Measurements from ENCODE around the gene STPG4. TPM values are rescaled to one million over a fixed set of nuclear protein-coding genes. Genes with fewer than 3 reads are reported as not detected.

STPG4 gene
- total RNA-seq, 1 donor from 2014 or later, result not detected

DNA sequence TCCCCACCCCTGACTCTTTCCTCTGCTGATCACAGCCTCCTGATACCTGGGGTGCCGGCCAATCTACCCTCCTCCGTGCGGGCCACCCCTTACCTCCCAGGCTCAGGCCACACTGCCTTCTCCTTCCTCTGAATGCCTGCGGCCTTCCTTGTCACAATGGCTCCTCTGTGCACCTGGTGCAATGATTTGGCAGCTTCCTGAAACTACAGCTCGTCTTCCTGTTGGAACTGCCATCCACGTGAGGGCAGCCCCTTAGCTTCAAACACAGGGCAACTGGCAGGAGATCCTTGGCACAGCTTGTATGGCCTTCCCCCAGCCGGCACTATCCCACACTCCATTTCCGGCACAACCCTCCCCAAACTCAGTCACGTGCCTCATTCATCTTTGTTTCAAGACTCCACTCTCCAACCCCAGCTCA, 69.0 kb downstream of the STPG4 start:
- no peak overlapping the region for H3K4me3 ChIP-seq (ENCODE audit: low read depth, low read length)
- H3K36me3 ChIP-seq (ENCODE audit: control insufficient read depth, insufficient read depth, low read length), result no peaks in the 10 kb centered on the region
- no peaks in the 10 kb centered on the region for H3K27me3 ChIP-seq (ENCODE audit: control insufficient read depth, insufficient read depth, low read length)
- TF ChIP-seq, protein P1, sequence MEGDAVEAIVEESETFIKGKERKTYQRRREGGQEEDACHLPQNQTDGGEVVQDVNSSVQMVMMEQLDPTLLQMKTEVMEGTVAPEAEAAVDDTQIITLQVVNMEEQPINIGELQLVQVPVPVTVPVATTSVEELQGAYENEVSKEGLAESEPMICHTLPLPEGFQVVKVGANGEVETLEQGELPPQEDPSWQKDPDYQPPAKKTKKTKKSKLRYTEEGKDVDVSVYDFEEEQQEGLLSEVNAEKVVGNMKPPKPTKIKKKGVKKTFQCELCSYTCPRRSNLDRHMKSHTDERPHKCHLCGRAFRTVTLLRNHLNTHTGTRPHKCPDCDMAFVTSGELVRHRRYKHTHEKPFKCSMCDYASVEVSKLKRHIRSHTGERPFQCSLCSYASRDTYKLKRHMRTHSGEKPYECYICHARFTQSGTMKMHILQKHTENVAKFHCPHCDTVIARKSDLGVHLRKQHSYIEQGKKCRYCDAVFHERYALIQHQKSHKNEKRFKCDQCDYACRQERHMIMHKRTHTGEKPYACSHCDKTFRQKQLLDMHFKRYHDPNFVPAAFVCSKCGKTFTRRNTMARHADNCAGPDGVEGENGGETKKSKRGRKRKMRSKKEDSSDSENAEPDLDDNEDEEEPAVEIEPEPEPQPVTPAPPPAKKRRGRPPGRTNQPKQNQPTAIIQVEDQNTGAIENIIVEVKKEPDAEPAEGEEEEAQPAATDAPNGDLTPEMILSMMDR (IDR thresholded peaks at IDR 0.05; ENCODE audit: insufficient read depth, low read length, poor library complexity, severe bottlenecking), result no peak
- no peak for DNase-seq (ENCODE audit: low read depth)

DNA sequence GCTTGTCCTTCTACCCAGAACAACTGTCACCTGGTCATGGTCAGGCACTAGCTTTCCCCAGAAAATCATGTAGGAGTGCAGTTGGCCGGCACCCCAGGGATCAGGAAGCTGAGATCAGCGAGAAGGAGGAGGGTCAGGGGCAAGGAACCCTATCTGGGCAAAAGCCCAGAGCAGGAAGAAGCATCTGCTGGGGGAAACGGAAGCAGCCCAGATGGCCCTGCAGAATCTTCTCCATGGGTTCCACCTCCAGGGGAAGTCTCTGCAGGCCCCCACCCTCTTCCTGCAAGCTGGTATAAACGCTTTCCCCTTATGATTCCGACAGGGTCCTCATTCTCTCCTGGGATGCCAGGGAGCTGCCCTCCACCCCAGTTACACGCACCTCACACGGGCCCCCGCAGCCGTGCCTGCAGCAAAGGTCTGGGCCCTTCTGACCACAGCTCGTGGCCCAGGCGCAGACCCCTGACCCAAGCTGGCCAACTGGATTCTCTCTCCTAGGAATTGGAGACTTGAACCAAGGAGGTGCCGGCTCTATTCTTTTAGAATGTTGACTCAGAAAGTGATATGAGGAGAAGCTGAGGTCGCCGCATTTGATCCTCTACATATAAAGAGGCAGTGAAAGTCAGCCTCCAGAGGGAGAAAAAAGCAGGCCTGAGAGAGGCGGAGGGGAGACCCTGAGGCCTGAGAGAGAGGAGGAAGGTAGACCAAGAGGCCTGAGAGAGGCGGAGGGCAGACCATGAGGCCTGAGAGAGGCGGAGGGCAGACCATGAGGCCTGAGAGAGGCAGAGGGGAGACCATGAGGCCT, 71.0 kb downstream of the STPG4 start:
- Histone ChIP-seq H3K36me3 (ENCODE audit: control insufficient read depth, insufficient read depth, low read length) (no peaks in the 10 kb centered on the region), H3K4me3 (ENCODE audit: low read depth, low read length) (no peak overlapping the region), H3K27me3 (ENCODE audit: control insufficient read depth, insufficient read depth, low read length) (no peaks in the 10 kb centered on the region)
- TF ChIP-seq, protein P1 (IDR thresholded peaks at IDR 0.05; ENCODE audit: insufficient read depth, low read length, poor library complexity, severe bottlenecking), result no peak
- no peak for DNase-seq (ENCODE audit: low read depth)

DNA sequence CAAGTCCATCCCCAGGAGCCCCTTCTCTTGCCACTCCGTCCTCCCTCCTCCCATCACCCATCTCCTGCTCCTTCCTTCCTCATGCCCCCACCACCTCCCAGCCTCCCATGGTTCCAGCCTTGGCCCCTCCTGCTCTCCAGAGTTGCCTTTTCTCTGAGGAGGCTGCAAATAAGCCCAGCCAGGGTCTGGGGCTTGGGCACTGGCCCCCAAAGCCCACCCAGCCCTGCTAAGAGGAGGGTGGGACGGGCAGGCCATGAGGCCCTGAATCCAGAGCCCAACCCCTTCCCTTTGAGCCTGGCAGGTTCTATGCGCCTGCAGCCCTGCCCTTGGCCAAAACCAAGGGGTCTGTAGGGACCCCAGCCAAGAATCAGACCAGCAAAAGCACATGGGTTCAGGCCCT, 71.6 kb downstream of the STPG4 start:
- Histone ChIP-seq H3K4me3 (ENCODE audit: low read depth, low read length) (no peak overlapping the region), H3K36me3 (ENCODE audit: control insufficient read depth, insufficient read depth, low read length) (no peaks in the 10 kb centered on the region), H3K27me3 (ENCODE audit: control insufficient read depth, insufficient read depth, low read length) (no peaks in the 10 kb centered on the region)
- TF ChIP-seq, protein P1 (IDR thresholded peaks at IDR 0.05; ENCODE audit: insufficient read depth, low read length, poor library complexity, severe bottlenecking), result no peak
- no peak for DNase-seq (ENCODE audit: low read depth)

DNA sequence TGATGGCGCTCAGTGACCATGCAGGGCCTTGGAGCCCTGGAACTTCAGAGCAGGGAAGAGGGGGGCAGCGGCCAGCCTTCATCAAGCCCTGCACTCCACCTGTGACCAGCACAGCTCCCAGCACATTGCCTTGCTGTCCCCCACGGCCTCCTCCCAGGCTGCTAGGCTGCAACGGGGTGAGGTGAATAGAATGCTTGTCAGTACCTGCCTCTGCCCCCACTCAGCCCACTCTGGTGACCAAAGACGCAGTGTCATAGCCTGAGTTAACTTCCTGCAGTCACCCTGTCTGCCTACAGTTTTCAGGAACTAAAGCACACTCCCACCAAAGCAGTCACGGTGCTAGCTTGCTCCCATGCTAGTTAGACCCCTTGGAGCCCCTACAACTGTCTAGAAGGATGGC, 72.1 kb downstream of the STPG4 start:
- Histone ChIP-seq H3K27me3 (ENCODE audit: control insufficient read depth, insufficient read depth, low read length) (no peaks in the 10 kb centered on the region), H3K36me3 (ENCODE audit: control insufficient read depth, insufficient read depth, low read length) (no peaks in the 10 kb centered on the region), H3K4me3 (ENCODE audit: low read depth, low read length) (no peak overlapping the region)
- TF ChIP-seq, protein P1 (IDR thresholded peaks at IDR 0.05; ENCODE audit: insufficient read depth, low read length, poor library complexity, severe bottlenecking), result no peak
- DNase-seq (ENCODE audit: low read depth), result no peak

DNA sequence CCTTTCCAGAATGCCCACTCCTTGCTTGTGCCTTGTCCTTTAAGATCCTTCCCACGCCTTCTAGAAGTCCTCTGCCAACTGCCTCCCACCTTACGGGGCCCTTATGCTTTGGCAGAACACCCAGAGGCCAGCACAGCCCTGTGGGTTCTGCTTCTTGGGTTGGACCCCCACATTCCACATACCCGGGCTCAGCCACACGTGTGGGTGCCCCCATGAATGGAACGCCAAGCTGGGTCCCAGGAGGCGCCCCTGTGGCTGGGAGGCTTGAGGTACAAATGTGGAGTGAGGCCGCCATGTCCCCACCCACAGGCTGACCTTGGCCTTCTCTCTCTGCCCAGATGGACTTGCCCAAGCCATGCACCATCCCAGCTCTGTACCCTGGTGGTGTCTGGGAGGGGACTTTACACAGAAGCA, 74.2 kb downstream of the STPG4 start:
- Histone ChIP-seq H3K36me3 (ENCODE audit: control insufficient read depth, insufficient read depth, low read length) (no peaks in the 10 kb centered on the region), H3K27me3 (ENCODE audit: control insufficient read depth, insufficient read depth, low read length) (no peaks in the 10 kb centered on the region), H3K4me3 (ENCODE audit: low read depth, low read length) (no peak overlapping the region)
- TF ChIP-seq, protein P1 (IDR thresholded peaks at IDR 0.05; ENCODE audit: insufficient read depth, low read length, poor library complexity, severe bottlenecking), result no peak
- no peak for DNase-seq (ENCODE audit: low read depth)

Data from kidney epithelial cell (primary cell).